NCI-H2171 treated with DMSO at 0.1 percent for 48 hours (cell line): Measurements from ENCODE around the gene PRSS53.

Experiments used
- DNase-seq: peaks from one replicate; lab custom pipeline; 2025; lab: John Stamatoyannopoulos, UW

The PRSS53 gene

DNA sequence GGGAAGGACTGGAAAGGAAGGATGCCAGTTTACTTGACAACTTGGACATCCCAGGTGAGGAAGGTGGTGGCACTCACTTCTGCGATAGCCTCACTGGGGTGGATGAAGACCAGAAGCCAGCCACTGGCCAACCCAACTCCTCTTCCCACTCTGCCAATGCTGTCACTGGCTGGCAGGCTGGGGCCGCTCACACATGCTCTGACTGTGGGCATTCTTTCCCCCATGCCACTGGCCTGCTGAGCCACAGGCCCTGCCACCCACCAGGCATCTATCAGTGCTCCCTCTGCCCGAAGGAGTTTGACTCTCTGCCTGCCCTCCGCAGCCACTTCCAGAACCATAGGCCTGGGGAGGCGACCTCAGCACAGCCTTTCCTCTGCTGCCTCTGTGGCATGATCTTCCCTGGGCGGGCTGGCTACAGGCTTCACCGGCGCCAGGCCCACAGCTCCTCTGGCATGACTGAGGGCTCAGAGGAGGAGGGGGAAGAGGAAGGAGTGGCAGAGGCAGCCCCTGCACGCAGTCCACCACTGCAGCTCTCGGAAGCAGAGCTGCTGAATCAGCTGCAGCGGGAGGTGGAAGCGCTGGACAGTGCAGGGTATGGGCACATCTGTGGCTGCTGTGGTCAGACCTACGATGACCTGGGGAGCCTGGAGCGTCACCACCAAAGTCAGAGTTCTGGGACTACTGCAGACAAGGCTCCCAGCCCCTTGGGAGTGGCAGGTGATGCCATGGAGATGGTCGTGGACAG, 10.0 kb downstream of the PRSS53 start:
- no peak for DNase-seq

- no peak for DNase-seq
These were observed 10.9 kb downstream of the PRSS53 start for GRCh38 chr16:31077592-31078396.

DNA sequence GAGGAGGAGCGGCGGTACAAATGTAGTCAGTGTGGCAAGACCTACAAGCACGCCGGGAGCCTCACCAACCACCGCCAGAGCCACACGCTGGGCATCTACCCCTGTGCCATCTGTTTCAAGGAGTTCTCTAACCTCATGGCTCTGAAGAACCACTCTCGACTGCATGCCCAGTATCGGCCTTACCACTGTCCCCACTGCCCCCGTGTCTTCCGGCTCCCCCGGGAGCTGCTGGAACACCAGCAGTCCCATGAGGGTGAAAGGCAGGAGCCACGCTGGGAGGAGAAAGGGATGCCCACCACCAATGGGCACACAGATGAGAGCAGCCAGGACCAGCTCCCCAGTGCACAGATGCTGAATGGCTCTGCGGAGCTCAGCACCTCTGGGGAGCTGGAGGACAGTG, 11.7 kb downstream of the PRSS53 start:
- no peak for DNase-seq

- DNase-seq: no peak
These were observed 12.4 kb downstream of the PRSS53 start for GRCh38 chr16:31076319-31076718.

- no peak for DNase-seq
These were observed 13.9 kb downstream of the PRSS53 start for GRCh38 chr16:31074814-31075183.

DNA sequence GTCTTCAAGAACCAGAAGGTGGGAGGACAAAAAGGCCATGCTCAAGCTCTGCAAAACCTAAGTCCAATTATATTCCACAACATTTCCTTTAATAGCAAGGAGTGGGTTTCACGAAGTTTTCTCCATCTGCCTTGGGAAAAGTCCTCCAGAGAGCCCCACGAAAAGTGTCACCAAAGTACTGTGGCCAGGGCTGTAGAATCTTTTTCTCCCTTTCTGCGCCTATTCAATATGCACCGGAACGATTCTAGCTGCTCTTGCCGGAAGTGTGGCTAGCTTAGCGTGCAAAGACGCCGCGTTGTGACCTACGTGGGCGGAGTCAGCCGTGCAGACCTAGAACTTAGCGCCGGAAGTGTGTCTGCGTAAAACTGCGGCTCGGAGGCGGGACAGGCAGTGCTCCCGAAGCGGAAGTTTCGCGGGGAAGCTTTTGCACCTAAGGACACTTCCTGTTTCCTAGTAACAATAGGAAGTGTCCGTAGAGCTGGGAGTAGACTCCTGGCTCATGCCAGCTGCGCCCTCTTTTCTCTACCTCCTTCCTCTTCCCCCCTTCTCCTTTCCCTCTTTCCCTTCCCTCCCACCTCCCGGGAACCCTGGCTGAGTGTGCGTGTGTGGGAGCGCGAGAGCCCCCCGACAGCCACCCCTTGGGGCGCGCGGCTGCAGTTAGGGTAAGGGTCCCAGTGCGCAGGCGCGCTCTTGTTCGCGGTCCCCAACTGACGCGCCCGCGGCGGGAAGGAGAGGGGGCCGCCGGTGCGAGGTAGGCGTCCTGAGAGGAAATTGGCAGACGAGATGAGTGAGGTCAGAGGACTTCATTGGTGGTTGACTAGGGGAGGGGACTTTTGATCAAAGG, 14.6 kb downstream of the PRSS53 start, which contains the start of the genes ZNF646 and ZNF668:
TSS of gene ZNF646 (plus strand) at position 453 of the 844 bp plus-strand sequence. CDS start 1,903 bp downstream, outside the sequence.
TSS of gene ZNF668 (minus strand) at position 271 of the 844 bp plus-strand sequence. CDS start 9,781 bp downstream, outside the sequence.
- DNase-seq: peak; percentile 100

GRCh38 chr16:31073142-31073969, 15.4 kb downstream of the PRSS53 start:
- DNase-seq: peak; percentile 87

DNA sequence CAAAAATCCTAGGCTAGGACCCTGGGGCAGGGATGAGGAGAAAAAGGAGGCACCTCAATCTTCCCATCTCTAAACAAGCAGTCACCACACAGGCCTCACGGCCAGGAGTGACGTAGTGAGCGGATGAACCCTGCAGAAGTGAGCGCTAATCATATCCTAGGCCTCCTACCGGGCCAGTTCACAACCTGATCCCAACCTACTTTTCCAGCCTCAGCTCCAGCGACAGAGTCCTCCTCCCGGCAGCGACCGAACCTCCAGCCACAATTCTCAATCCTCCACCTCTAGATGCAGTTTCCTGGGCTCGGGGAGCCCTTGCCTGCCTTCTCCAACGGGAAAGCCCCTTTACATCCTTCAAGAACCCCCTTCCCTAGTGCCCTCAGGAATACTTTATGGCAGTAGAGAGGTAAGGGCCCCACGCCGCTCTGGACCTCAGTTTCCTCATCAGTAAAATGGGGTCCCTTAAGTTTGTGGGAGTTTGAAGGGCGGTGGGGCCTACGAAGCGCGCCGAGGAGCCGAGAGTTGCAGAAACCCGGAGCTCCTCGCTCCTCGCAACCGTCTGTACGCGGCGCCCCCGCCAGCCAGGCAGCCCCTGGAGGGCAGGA, 16.1 kb downstream of the PRSS53 start:
- no peak for DNase-seq

DNA sequence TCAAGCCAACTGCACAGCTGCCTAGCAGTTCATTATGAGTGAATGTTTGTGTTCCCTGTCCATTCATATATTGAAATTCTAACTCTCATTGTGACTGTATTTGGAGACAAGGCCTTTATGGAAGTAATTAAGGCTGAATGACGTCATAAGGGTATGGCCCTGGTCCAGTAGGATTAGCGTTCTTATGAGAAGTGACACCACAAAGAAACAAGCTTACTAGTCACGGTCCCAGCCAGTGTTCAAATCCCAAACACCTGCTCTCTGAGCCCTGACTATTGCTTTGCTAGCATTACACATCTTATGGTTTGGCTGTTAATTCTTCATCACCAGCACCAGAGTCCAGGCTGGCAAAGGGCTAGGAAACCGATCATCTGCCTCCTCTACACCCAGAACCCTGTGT, 16.9 kb downstream of the PRSS53 start:
- no peak for DNase-seq

DNA sequence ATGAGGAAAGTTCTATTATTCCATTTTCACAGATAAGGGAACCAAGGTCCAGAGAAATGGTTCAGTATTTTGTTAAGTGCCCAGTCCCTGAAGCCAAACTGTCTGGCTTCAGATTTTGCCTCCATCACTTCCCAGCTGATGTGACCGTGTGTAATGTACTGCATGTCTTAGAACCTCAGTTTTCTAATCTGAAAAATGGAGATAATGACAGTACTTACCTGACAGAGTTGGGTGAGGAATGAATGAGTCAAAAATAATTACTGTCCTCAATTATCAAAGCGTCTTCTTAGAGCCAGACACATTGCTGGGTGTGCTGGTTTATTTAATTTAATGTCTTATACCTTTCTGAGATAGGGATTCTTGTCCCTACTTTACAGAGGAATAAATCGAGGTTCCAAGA, 21.4 kb downstream of the PRSS53 start:
- no peak for DNase-seq

GRCh38 chr16:31064882-31065461, 23.8 kb downstream of the PRSS53 start:
- peak; percentile 41 for DNase-seq

DNA sequence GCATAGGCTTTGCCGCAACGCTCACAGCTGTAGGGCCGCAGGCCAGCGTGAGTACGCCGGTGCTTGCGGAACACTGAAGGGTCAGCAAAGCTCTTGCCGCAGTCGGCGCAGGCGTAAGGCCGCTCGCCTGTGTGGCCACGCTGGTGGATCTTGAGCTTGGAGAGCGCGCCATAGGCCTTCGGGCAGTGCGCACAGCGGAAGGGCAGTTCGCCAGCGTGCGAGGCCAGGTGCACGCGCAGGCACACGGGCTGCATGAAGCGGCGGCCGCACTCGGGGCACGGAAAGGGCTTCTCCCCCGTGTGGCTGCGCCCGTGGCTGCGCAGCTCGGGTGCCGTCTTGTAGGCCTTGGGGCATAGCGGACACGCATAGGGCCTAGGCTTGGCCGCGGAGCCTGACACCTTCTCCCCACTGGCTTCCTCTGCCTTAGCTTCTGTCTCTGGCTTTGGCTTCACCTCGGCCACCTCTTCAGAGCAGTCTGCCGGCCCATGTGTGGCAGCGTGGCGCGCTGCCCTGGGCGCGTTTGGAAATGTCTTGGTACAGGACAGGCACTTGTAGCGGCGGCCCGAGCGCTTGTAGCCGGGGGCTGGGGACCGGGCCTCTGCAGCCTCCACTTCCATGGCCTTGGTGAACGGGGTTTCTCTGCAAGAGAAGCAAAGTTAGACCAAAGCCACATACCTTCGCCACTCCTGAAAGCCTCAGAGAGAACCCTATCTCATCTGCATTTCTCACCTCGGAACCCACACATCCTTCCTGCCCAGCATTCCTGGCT, 24.7 kb downstream of the PRSS53 start:
- DNase-seq: no peak

GRCh38 chr16:31063495-31063842, 25.3 kb downstream of the PRSS53 start:
- DNase-seq: no peak

- no peak for DNase-seq
These were observed 26.8 kb downstream of the PRSS53 start for GRCh38 chr16:31061813-31062440.

- DNase-seq: no peak
These were observed 27.5 kb downstream of the PRSS53 start for GRCh38 chr16:31061126-31061812.

- no peak for DNase-seq
These were observed 33.1 kb downstream of the PRSS53 start for GRCh38 chr16:31055613-31056012.

- DNase-seq: no peak
These were observed 36.6 kb downstream of the PRSS53 start for GRCh38 chr16:31052114-31052513.

GRCh38 chr16:31050280-31051030, 38.3 kb downstream of the PRSS53 start:
- peak; percentile 23 for DNase-seq
